ENCODE data around the gene DLG2. TPM values are rescaled to one million over a fixed set of nuclear protein-coding genes. Genes with fewer than 3 reads are reported as not detected.

The DLG2 gene
- total and polyA plus RNA-seq, 2 of the 4 experiments (the other 2 are of a cell fraction), result 0.31 to 0.36 TPM

DNA sequence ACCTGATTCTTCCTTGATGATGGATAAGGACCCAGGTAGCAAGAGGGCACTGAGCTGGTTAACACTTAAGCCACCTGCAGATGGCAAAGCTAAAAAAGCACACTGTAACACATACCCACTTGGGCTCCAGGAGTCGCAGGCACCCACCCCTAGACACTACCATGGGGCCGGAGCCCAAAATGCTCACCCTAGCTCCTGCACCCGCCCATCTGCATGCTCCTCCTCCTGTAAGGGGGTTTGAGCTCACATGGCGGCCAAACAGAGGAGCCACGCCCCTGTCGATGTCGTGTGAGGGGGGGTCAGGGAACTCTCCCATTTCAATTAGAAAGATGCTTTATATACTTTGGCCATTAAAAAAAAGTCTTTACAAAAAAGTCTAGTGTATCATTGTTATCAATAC, 370.7 kb downstream of the DLG2 start:
- H3K23ac ChIP-seq (ENCODE audit: low read depth, low read length), result no peak overlapping the region
- no peaks in the 10 kb centered on the region; the same call in 1 of the 2 replicates for H3K9me3 ChIP-seq (ENCODE audit: control insufficient read depth, insufficient read depth, low read length)
- intact Hi-C loops (cut with micrococcal nuclease), result no loop called here
- ChIA-PET POLR2A (ENCODE audit: unreplicated experiment) (no interaction called here), CTCF (no interaction called here)
- in situ Hi-C loops (cut with MboI; ENCODE audit: low sequenced_read_pairs), result no loop called here
- DNase-seq (no peak), ATAC-seq (ENCODE audit: low read depth) (no peak)
- H3K56ac ChIP-seq (ENCODE audit: extremely low read depth, insufficient read depth, low read length), result no peak overlapping the region
- no peak overlapping the region for H2AK5ac ChIP-seq (ENCODE audit: low read depth, low read length)
- TF ChIP-seq, protein P1, sequence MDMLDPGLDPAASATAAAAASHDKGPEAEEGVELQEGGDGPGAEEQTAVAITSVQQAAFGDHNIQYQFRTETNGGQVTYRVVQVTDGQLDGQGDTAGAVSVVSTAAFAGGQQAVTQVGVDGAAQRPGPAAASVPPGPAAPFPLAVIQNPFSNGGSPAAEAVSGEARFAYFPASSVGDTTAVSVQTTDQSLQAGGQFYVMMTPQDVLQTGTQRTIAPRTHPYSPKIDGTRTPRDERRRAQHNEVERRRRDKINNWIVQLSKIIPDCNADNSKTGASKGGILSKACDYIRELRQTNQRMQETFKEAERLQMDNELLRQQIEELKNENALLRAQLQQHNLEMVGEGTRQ (IDR thresholded peaks at IDR 0.05; ENCODE audit: low read depth, low read length), result no peak
- TF ChIP-seq CEBPB (IDR thresholded peaks at IDR 0.05; ENCODE audit: low read depth, low read length) (no peak), RAD21 (IDR thresholded peaks at IDR 0.05; ENCODE audit: low read length) (no peak), RFX5 (IDR thresholded peaks at IDR 0.05; ENCODE audit: low read depth, low read length) (no peak), BHLHE40 (IDR thresholded peaks at IDR 0.05; ENCODE audit: low read depth, low read length) (no peak), NFE2L2 (IDR thresholded peaks at IDR 0.05; ENCODE audit: low read depth, low read length) (no peak), MAFK (IDR thresholded peaks at IDR 0.05; ENCODE audit: low read depth, low read length) (no peak), CHD1 (IDR thresholded peaks at IDR 0.05; ENCODE audit: low read depth, low read length) (no peak), RCOR1 (IDR thresholded peaks at IDR 0.05; ENCODE audit: insufficient replicate concordance, low read length) (no peak), POLR2A (IDR thresholded peaks at IDR 0.05; ENCODE audit: low read depth, low read length) (no peak), MXI1 (IDR thresholded peaks at IDR 0.05; ENCODE audit: borderline replicate concordance, low read depth, low read length) (no peak), MAZ (IDR thresholded peaks at IDR 0.05; ENCODE audit: borderline replicate concordance, low read depth, low read length) (no peak), FOS (IDR thresholded peaks at IDR 0.05; ENCODE audit: low read depth, low read length) (no peak), SMC3 (IDR thresholded peaks at IDR 0.05; ENCODE audit: low read depth, low read length) (no peak)
- TF ChIP-seq, protein P2, sequence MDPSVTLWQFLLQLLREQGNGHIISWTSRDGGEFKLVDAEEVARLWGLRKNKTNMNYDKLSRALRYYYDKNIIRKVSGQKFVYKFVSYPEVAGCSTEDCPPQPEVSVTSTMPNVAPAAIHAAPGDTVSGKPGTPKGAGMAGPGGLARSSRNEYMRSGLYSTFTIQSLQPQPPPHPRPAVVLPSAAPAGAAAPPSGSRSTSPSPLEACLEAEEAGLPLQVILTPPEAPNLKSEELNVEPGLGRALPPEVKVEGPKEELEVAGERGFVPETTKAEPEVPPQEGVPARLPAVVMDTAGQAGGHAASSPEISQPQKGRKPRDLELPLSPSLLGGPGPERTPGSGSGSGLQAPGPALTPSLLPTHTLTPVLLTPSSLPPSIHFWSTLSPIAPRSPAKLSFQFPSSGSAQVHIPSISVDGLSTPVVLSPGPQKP (IDR thresholded peaks at IDR 0.05; ENCODE audit: borderline replicate concordance, low read depth, low read length), result no peak
- TF ChIP-seq, protein P3, sequence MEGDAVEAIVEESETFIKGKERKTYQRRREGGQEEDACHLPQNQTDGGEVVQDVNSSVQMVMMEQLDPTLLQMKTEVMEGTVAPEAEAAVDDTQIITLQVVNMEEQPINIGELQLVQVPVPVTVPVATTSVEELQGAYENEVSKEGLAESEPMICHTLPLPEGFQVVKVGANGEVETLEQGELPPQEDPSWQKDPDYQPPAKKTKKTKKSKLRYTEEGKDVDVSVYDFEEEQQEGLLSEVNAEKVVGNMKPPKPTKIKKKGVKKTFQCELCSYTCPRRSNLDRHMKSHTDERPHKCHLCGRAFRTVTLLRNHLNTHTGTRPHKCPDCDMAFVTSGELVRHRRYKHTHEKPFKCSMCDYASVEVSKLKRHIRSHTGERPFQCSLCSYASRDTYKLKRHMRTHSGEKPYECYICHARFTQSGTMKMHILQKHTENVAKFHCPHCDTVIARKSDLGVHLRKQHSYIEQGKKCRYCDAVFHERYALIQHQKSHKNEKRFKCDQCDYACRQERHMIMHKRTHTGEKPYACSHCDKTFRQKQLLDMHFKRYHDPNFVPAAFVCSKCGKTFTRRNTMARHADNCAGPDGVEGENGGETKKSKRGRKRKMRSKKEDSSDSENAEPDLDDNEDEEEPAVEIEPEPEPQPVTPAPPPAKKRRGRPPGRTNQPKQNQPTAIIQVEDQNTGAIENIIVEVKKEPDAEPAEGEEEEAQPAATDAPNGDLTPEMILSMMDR (conservative IDR thresholded peaks at IDR 0.05; ENCODE audit: low read depth, low read length), result no peak
- H3K4ac ChIP-seq (ENCODE audit: low read depth, low read length), result no peak overlapping the region
- no peak overlapping the region for H4K91ac ChIP-seq (ENCODE audit: insufficient read depth, low read depth, low read length)
- H3K4me3 ChIP-seq (ENCODE audit: insufficient read depth, low read depth, low read length), result no peak overlapping the region
- no peaks in the 10 kb centered on the region for H4K20me1 ChIP-seq (ENCODE audit: insufficient read depth, low read length)
- no peak overlapping the region for H3K4me2 ChIP-seq (ENCODE audit: low read depth, low read length)
- BruUV-seq (replicated peaks), result no TSS peak
- no peaks in the 10 kb centered on the region for H3K27me3 ChIP-seq (ENCODE audit: control insufficient read depth, insufficient read depth, low read length)
- H3K27ac ChIP-seq (ENCODE audit: insufficient read depth, low read length), result no peak overlapping the region
- no peak overlapping the region for H2BK5ac ChIP-seq (ENCODE audit: low read depth, low read length, poor library complexity, severe bottlenecking)
- H2AK9ac ChIP-seq (replicated peaks; ENCODE audit: low read depth, low read length, poor library complexity), result no peak overlapping the region
- H4K5ac ChIP-seq (ENCODE audit: low read depth, low read length), result no peak overlapping the region
- no peak overlapping the region for H2BK20ac ChIP-seq (ENCODE audit: low read depth, low read length)
- H3K9ac ChIP-seq (ENCODE audit: low read depth, low read length), result no peak overlapping the region
- H2BK15ac ChIP-seq (ENCODE audit: low read depth, low read length), result no peak overlapping the region
- dilution Hi-C loops (cut with HindIII; ENCODE audit: low sequenced_read_pairs, unreplicated experiment), result no loop called here
- H2BK120ac ChIP-seq (ENCODE audit: low read depth, low read length), result no peak overlapping the region
- WGBS, 2 experiments (ENCODE audit: extremely low coverage in 2 of 2, insufficient read length in 1 of 2), result no CpG with 5 or more reads among the region's 7 CpGs
- no peak overlapping the region for H4K8ac ChIP-seq (ENCODE audit: low read depth in 2 of 2, low read length in 2 of 2)
- H3K18ac ChIP-seq (ENCODE audit: low read depth, low read length), result no peak overlapping the region
- H3K9me1 ChIP-seq (ENCODE audit: insufficient read depth, low read length), result no peaks in the 10 kb centered on the region
- no peaks in the 10 kb centered on the region for H3K79me1 ChIP-seq (ENCODE audit: low read depth in 1 of 2, low read length in 2 of 2)
- no peak overlapping the region for H2AFZ ChIP-seq (replicated peaks; ENCODE audit: low read length, poor library complexity)
- H3K4me1 ChIP-seq (ENCODE audit: control insufficient read depth, insufficient read depth, low read length), result no peaks in the 10 kb centered on the region
- no peaks in the 10 kb centered on the region for H3K36me3 ChIP-seq (ENCODE audit: control insufficient read depth, insufficient read depth, low read length)
- no peak overlapping the region for H3K14ac ChIP-seq (replicated peaks; ENCODE audit: low read depth, low read length)

Measured in IMR-90 (cell line).